Smooth muscle cell of the umbilical artery (primary cell): ENCODE data around the gene FRAS1. TPM values are rescaled to one million over a fixed set of nuclear protein-coding genes. Genes with fewer than 3 reads are reported as not detected.

Source experiments
- total RNA-seq: library from RNA; depleted of rRNA; stranded (reverse); fragments of >200 nt; gene quantifications from 2 replicates; pipeline ENCODE4 v1.2.3, GENCODE V29; 2014

FRAS1 gene
- 3.9 and 5.3 TPM in 2 replicates for total RNA-seq

DNA sequence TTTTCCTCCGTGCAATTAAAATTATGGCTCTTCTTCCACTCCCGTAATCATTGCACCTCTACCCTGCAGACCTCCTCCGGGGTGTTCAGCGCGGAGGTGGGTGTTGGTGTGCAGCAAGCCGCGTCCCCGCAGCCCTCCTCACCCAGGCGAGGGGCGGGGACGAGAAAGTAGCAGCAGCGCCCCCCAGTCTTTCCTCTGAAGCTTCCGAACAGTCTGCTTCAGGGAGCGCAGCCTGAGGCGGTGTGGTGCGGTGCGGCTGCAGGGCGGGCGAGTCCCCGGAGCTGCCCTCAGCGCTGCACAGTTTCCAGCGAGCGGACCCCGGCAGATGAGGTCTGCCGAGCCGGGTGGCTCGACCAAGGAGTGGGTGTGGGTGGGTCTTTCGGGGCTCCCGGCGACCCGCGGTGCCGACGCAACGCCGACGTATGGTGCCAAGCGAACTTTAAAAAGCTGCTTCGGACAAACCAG is at the start of gene FRAS1:
TSS of gene FRAS1 (plus strand) at position 189 of the 465 bp plus-strand sequence. CDS start 687 bp downstream, outside the sequence.

GRCh38 chr4:78551420-78552351 is 494.6 kb downstream of the FRAS1 start, which contains the start of gene ANXA3:
ANXA3 (plus strand) TSS chr4:78551770; CDS start chr4:78554474, 2,704 bp downstream.

Other genes starting within 250 kb of the FRAS1 start
- gene CNOT6L, start 238.0 kb upstream of the FRAS1 start, total RNA-seq, result 10.4 and 21.5 TPM in 2 replicates
- 24.3 and 24.8 TPM in 2 replicates for gene MRPL1, start 194.5 kb upstream of the FRAS1 start, total RNA-seq